HepG2 (cell line): Measurements from ENCODE around the gene TMEM86B. TPM values are rescaled to one million over a fixed set of nuclear protein-coding genes. Genes with fewer than 3 reads are reported as not detected.
A peak's percentile ranks its signal among the peaks of the same experiment; 100 is the strongest.

Experiments used
- AHR ChIP-seq: IDR thresholded peaks from 2 replicates; pipeline ENCODE4 v1.6.1; 2018; ENCODE audit warnings: missing genetic modification reagents, missing compliant biosample characterization
- CREB1 ChIP-seq, 2 experiments: fragments of 450-650 bp in 1 of 2; IDR thresholded peaks; 2 replicates each; pipeline ENCODE4 v1.6.1; 2016 to 2017; ENCODE audit warnings: control low read depth in 1 of 2, mild to moderate bottlenecking in 1 of 2, missing compliant biosample characterization in 1 of 2, missing genetic modification characterization in 1 of 2
- DMAP1 ChIP-seq: IDR thresholded peaks from 2 replicates; pipeline ENCODE4 v1.6.1; 2016
- GABPB1 ChIP-seq: IDR thresholded peaks from 2 replicates; pipeline ENCODE4 v1.6.1; 2016; ENCODE audit warnings: mild to moderate bottlenecking, missing genetic modification reagents, moderate library complexity, missing compliant biosample characterization
- HDAC6 ChIP-seq: fragments of 200-600 bp; sonication (generic); IDR thresholded peaks from 2 replicates; pipeline ENCODE4 v1.7.0; 2017; ENCODE audit warnings: mild to moderate bottlenecking, antibody characterized with exemption, low read length, low read depth
- IKZF4 ChIP-seq: sonication (generic); formaldehyde crosslinking; IDR thresholded peaks from 2 replicates; pipeline ENCODE4 v1.5.1; 2020; ENCODE audit warnings: borderline replicate concordance, mild to moderate bottlenecking, low read depth, missing genetic modification reagents; ENCODE audit errors: not compliant biosample characterization
- NR2F2 ChIP-seq: IDR thresholded peaks from 2 replicates; pipeline ENCODE4 v1.6.1; 2012; ENCODE audit warnings: low read depth, inconsistent platforms, borderline replicate concordance
- PAF1 ChIP-seq: IDR thresholded peaks from 2 replicates; pipeline ENCODE4 v1.6.1; 2016; ENCODE audit warnings: missing genetic modification reagents, missing compliant biosample characterization
- SALL1 ChIP-seq: sonication (generic); formaldehyde crosslinking; IDR thresholded peaks from 2 replicates; pipeline ENCODE4 v1.8.0; 2022; ENCODE audit warnings: mild to moderate bottlenecking, missing genetic modification reagents
- STAT5B ChIP-seq: sonication (generic); formaldehyde crosslinking; IDR thresholded peaks from 2 replicates; pipeline ENCODE4 v1.4.0; 2020; ENCODE audit warnings: missing genetic modification reagents
- TP53 ChIP-seq: sonication (generic); formaldehyde crosslinking; conservative IDR thresholded peaks from 2 replicates; pipeline ENCODE4 v1.4.0; 2020; ENCODE audit warnings: missing genetic modification reagents
- ZNF10 ChIP-seq: sonication (generic); formaldehyde crosslinking; IDR thresholded peaks from 2 replicates; pipeline ENCODE4 v1.4.0; 2020; ENCODE audit warnings: mild to moderate bottlenecking, low read depth, missing genetic modification reagents, borderline replicate concordance
- ZNF557 ChIP-seq: sonication (generic); formaldehyde crosslinking; IDR thresholded peaks from 2 replicates; pipeline ENCODE4 v1.4.0; 2020; ENCODE audit warnings: missing genetic modification reagents
- ZNF781 ChIP-seq: sonication (generic); formaldehyde crosslinking; IDR thresholded peaks from 2 replicates; pipeline ENCODE4 v1.5.1; 2020; ENCODE audit warnings: borderline replicate concordance, mild to moderate bottlenecking, missing genetic modification reagents; ENCODE audit errors: not compliant biosample characterization
- polyA plus RNA-seq, 8 experiments: library from polyadenylated mRNA; depleted of rRNA in 3 of 8; stranded (reverse) in 7 of 8; unstranded in 1 of 8; fragments of >200 nt; fragmentation: Illumina TruSeq in 4 of 8; extraction: Trizol in 4 of 8; gene quantifications; 2 replicates each; pipeline versions ENCODE4 v1.2.1 to v1.2.3, GENCODE V29; 2011 to 2016; ENCODE audit warnings: low read depth in 4 of 8, missing spikeins in 1 of 8, mixed read lengths in 1 of 8; ENCODE audit not compliant: insufficient read depth in 1 of 8
- total RNA-seq, 5 experiments: library from RNA; depleted of rRNA; stranded (reverse); fragments of >200 nt; fragmentation: Illumina TruSeq; extraction: Trizol; gene quantifications; 2 replicates each; pipeline ENCODE4 v1.2.3, GENCODE V29; 2016; ENCODE audit warnings: low read depth in 1 of 5
- TF ChIP-seq, protein P1 (sequence below), 2 experiments: sonication (generic) in 1 of 2; formaldehyde crosslinking in 1 of 2; IDR thresholded peaks; 2 replicates each; pipeline versions ENCODE4 v1.4.0 to v1.6.1; 2016 to 2020; ENCODE audit warnings: borderline replicate concordance in 1 of 2, low read depth in 1 of 2, mild to moderate bottlenecking in 1 of 2, missing genetic modification reagents in 1 of 2
- TF ChIP-seq, protein P2 (sequence below): sonication (generic); formaldehyde crosslinking; IDR thresholded peaks from 2 replicates; pipeline ENCODE4 v1.8.0; 2023; ENCODE audit warnings: mild to moderate bottlenecking, missing genetic modification reagents
- TF ChIP-seq, protein P3 (sequence below): IDR thresholded peaks from 2 replicates; pipeline ENCODE4 v1.6.1; 2016
- TF ChIP-seq, protein P4 (sequence below): sonication (generic); formaldehyde crosslinking; IDR thresholded peaks from 2 replicates; pipeline ENCODE4 v1.5.0; 2020; ENCODE audit warnings: mild to moderate bottlenecking, missing genetic modification reagents
- TF ChIP-seq, protein P5 (sequence below): sonication (generic); formaldehyde crosslinking; IDR thresholded peaks from 2 replicates; pipeline ENCODE4 v1.8.0; 2022; ENCODE audit warnings: mild to moderate bottlenecking, missing genetic modification reagents, moderate library complexity

The TMEM86B gene
- total and polyA plus RNA-seq, 2 of the 13 experiments (the other 11 are each of a cell fraction or from before 2014, with no cell fraction given) = 7.7 to 9.6 TPM

DNA sequence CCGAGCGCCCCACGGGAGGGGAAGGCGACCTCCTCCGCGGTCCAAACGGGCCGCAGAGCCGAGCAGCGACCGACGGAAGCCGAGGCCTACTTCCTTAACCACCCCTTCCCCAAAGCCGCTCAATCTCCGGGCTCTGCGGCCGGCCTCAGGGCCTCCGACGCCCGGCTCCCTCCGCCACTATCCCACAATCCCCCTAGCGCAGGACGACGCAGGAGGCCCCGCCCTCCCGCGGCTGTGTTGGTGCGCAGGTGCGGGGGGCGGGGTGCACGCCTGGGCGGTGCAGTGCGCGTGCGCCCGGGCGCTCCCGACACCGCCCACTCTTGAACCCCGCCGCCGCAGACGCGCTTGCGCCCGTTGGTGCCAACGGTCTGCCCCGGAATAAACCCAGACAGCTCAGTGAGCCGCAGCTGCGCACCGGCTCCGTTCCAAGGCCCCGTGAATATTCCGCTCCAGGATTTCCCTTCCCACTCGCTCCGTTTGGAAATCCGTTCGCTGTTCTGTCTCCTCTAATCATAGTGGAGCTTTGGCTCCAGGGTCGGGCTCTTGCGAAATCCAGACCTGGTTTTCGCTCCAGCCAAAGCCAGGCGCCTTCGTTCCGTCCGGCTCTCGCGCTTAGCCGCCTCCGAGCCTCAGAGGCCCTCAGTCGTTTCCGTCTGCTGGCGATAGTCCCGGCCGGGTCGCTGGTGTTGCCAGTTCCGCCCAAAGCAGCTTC, 30.4 kb upstream of the TMEM86B start, which contains the start of gene PPP6R1 (continued):
- TF ChIP-seq, protein P1, sequence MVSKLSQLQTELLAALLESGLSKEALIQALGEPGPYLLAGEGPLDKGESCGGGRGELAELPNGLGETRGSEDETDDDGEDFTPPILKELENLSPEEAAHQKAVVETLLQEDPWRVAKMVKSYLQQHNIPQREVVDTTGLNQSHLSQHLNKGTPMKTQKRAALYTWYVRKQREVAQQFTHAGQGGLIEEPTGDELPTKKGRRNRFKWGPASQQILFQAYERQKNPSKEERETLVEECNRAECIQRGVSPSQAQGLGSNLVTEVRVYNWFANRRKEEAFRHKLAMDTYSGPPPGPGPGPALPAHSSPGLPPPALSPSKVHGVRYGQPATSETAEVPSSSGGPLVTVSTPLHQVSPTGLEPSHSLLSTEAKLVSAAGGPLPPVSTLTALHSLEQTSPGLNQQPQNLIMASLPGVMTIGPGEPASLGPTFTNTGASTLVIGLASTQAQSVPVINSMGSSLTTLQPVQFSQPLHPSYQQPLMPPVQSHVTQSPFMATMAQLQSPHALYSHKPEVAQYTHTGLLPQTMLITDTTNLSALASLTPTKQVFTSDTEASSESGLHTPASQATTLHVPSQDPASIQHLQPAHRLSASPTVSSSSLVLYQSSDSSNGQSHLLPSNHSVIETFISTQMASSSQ (IDR thresholded peaks at IDR 0.05; ENCODE audit: low read depth) = peak; percentile 63
- TF ChIP-seq, protein P1 (CRISPR knock-in tag; IDR thresholded peaks at IDR 0.05; ENCODE audit: borderline replicate concordance) = peak; percentile 75; the same call in 1 of the 2 replicates
- peak; percentile 86 for TF ChIP-seq GABPB1
- peak; percentile 74 for TF ChIP-seq SALL1 (CRISPR knock-in tag)
- no peak for TF ChIP-seq ZNF557 (CRISPR knock-in tag)
- TF ChIP-seq ZNF10 (CRISPR knock-in tag) = no peak
- no peak for TF ChIP-seq STAT5B
- TF ChIP-seq, protein P2, sequence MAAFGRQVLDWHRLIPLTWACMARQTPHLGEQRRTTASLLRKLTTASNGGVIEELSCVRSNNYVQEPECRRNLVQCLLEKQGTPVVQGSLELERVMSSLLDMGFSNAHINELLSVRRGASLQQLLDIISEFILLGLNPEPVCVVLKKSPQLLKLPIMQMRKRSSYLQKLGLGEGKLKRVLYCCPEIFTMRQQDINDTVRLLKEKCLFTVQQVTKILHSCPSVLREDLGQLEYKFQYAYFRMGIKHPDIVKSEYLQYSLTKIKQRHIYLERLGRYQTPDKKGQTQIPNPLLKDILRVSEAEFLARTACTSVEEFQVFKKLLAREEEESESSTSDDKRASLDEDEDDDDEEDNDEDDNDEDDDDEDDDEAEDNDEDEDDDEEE (CRISPR knock-in tag) = peak; percentile 91; the same call in 1 of the 2 replicates
- no peak for TF ChIP-seq PAF1
- TF ChIP-seq CREB1 (IDR thresholded peaks at IDR 0.05) = peak; percentile 60
- peak; percentile 91 for TF ChIP-seq CREB1 (CRISPR knock-in tag; IDR thresholded peaks at IDR 0.05)
- TF ChIP-seq, protein P3, sequence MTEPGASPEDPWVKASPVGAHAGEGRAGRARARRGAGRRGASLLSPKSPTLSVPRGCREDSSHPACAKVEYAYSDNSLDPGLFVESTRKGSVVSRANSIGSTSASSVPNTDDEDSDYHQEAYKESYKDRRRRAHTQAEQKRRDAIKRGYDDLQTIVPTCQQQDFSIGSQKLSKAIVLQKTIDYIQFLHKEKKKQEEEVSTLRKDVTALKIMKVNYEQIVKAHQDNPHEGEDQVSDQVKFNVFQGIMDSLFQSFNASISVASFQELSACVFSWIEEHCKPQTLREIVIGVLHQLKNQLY (CRISPR knock-in tag) = peak; percentile 51; the same call in 1 of the 2 replicates
- TF ChIP-seq ZNF781 = peak; percentile 9
- TF ChIP-seq, protein P4, sequence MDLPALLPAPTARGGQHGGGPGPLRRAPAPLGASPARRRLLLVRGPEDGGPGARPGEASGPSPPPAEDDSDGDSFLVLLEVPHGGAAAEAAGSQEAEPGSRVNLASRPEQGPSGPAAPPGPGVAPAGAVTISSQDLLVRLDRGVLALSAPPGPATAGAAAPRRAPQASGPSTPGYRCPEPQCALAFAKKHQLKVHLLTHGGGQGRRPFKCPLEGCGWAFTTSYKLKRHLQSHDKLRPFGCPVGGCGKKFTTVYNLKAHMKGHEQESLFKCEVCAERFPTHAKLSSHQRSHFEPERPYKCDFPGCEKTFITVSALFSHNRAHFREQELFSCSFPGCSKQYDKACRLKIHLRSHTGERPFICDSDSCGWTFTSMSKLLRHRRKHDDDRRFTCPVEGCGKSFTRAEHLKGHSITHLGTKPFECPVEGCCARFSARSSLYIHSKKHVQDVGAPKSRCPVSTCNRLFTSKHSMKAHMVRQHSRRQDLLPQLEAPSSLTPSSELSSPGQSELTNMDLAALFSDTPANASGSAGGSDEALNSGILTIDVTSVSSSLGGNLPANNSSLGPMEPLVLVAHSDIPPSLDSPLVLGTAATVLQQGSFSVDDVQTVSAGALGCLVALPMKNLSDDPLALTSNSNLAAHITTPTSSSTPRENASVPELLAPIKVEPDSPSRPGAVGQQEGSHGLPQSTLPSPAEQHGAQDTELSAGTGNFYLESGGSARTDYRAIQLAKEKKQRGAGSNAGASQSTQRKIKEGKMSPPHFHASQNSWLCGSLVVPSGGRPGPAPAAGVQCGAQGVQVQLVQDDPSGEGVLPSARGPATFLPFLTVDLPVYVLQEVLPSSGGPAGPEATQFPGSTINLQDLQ = no peak
- TF ChIP-seq, protein P5, sequence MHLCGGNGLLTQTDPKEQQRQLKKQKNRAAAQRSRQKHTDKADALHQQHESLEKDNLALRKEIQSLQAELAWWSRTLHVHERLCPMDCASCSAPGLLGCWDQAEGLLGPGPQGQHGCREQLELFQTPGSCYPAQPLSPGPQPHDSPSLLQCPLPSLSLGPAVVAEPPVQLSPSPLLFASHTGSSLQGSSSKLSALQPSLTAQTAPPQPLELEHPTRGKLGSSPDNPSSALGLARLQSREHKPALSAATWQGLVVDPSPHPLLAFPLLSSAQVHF = no peak
- TF ChIP-seq TP53 (CRISPR knock-in tag) = peak; percentile 75; the same call in 1 of the 2 replicates
- peak; percentile 38; the same call in 1 of the 2 replicates for TF ChIP-seq NR2F2
- peak; percentile 30; the same call in 1 of the 2 replicates for TF ChIP-seq AHR (CRISPR knock-in tag)
- TF ChIP-seq IKZF4 = no peak
- TF ChIP-seq HDAC6 = no peak
- peak; percentile 51 for TF ChIP-seq DMAP1 (CRISPR knock-in tag)
